ENCODE measurements around the gene ZFP82. TPM values are rescaled to one million over a fixed set of nuclear protein-coding genes. Genes with fewer than 3 reads are reported as not detected.

The ZFP82 gene
- total RNA-seq, 1 donor from 2014 or later: 4.8 TPM

DNA sequence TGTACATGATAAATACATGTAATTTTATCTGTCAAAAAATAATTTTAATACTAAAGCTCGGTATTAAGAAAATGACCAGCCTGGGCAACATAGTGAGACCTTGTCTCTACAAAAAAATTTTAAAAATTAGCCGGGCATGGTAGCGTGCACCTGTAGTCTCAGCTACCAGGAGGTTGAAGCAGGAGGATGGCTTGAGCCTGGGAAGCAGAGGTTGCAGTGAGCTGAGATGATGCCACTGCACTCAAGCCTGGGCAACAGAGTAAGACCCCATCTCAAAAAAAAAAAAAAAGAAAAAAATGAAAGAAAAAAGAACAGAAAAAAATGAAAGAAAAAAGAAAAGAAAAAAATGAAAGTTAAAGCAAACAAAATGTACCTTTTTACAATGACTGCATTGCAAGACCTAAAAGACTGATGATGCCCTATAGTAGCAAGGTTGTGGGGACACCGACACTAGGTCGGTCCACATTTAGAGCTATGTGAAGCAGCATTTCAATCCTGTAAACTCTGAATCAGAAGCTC lies 44.7 kb downstream of the ZFP82 start:
- intact Hi-C loops (cut with micrococcal nuclease): no loop called here

DNA sequence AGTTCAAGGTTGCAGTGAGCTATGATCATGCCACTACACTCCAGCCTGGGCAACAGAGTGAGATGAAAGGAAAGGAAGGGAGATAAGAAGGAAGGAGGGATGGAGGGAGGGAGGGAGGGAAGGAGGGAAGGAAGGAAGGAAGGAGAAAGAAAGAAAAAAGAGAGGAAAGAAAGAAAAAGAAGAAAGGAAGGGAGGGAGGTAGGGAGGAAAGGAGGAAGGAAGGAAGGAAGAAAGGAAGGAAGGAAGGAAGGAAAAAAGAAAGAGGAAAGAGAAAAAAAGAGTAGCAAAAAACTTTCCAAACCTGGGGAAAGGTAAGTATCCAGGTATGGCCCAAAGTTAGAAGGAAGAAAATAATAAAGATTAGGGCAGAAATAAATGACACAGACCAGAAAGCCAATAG lies 46.6 kb downstream of the ZFP82 start:
- intact Hi-C loops (cut with micrococcal nuclease): no loop called here

GRCh38 chr19:36363845-36364244 lies 54.6 kb downstream of the ZFP82 start:
- intact Hi-C loops (cut with micrococcal nuclease): no loop called here

Other genes starting within 250 kb of the ZFP82 start
- gene ZNF565, start 204.0 kb downstream of the ZFP82 start, total RNA-seq: 2.2 and 2.5 TPM in 2 replicates
- 57.8 and 60.7 TPM in 2 replicates for gene ZNF146, start 203.5 kb downstream of the ZFP82 start, total RNA-seq
- gene ZFP14, start 39.4 kb downstream of the ZFP82 start, total RNA-seq: 4.9 and 6.0 TPM in 2 replicates
- 8.6 and 9.3 TPM in 2 replicates for gene ZNF566, start 70.9 kb upstream of the ZFP82 start, total RNA-seq
- gene ZNF260, start 109.6 kb upstream of the ZFP82 start, total RNA-seq: 8.2 and 10.5 TPM in 2 replicates
- 18.3 and 20.1 TPM in 2 replicates for gene ZNF529, start 154.6 kb upstream of the ZFP82 start, total RNA-seq
- 12.6 and 14.3 TPM in 2 replicates for gene ZNF382, start 186.7 kb upstream of the ZFP82 start, total RNA-seq
- 5.3 and 8.5 TPM in 2 replicates for gene ZNF461, start 248.2 kb upstream of the ZFP82 start, total RNA-seq